WTC11 (cell line): ENCODE data around the gene SPOUT1.
"Not testable (repeated sequence)": the region's sequence is repeated elsewhere in the genome, so short reads cannot be mapped to it uniquely, and the experiment has no call there.

Source experiments
- ARID4B ChIP-seq: sonication (generic); formaldehyde crosslinking; IDR thresholded peaks from 2 replicates; pipeline ENCODE4 v1.8.0; 2023; ENCODE audit warnings: missing genetic modification reagents, mild to moderate bottlenecking, borderline replicate concordance
- CTCF ChIP-seq: fragments of 200-600 bp; IDR thresholded peaks from 2 replicates; pipeline ENCODE4 v1.8.0; 2022; ENCODE audit warnings: antibody characterized with exemption
- E2F5 ChIP-seq: sonication (generic); formaldehyde crosslinking; IDR thresholded peaks from 2 replicates; pipeline ENCODE4 v1.8.1; 2022; ENCODE audit warnings: mild to moderate bottlenecking, moderate library complexity, missing genetic modification reagents
- ELF4 ChIP-seq: sonication (generic); formaldehyde crosslinking; IDR thresholded peaks from 2 replicates; pipeline ENCODE4 v1.8.1; 2022; ENCODE audit warnings: low read depth, mild to moderate bottlenecking, moderate library complexity, missing genetic modification reagents
- ESRRA ChIP-seq: sonication (generic); formaldehyde crosslinking; IDR thresholded peaks from 2 replicates; pipeline ENCODE4 v1.8.1; 2022; ENCODE audit warnings: mild to moderate bottlenecking, missing genetic modification reagents, borderline replicate concordance
- FOXP1 ChIP-seq: sonication (generic); formaldehyde crosslinking; IDR thresholded peaks from 2 replicates; pipeline ENCODE4 v1.8.0; 2022; ENCODE audit warnings: missing genetic modification reagents, mild to moderate bottlenecking, moderate library complexity, borderline replicate concordance
- IRF1 ChIP-seq: sonication (generic); formaldehyde crosslinking; IDR thresholded peaks from 2 replicates; pipeline ENCODE4 v1.8.0; 2023; ENCODE audit warnings: missing genetic modification reagents
- MAX ChIP-seq: sonication (generic); formaldehyde crosslinking; IDR thresholded peaks from 2 replicates; pipeline ENCODE4 v1.8.0; 2022; ENCODE audit warnings: mild to moderate bottlenecking, missing genetic modification reagents
- TCF7 ChIP-seq: sonication (generic); formaldehyde crosslinking; IDR thresholded peaks from 2 replicates; pipeline ENCODE4 v1.8.0; 2022; ENCODE audit warnings: mild to moderate bottlenecking, low read depth, missing genetic modification reagents, moderate library complexity
- USF2 ChIP-seq: sonication (generic); formaldehyde crosslinking; IDR thresholded peaks from 2 replicates; pipeline ENCODE4 v1.8.1; 2023; ENCODE audit warnings: mild to moderate bottlenecking, missing genetic modification reagents, moderate library complexity
- ZNF281 ChIP-seq: sonication (generic); formaldehyde crosslinking; IDR thresholded peaks from 2 replicates; pipeline ENCODE4 v1.8.0; 2023; ENCODE audit warnings: mild to moderate bottlenecking, missing genetic modification reagents
- ZNF512 ChIP-seq: sonication (generic); formaldehyde crosslinking; IDR thresholded peaks from 2 replicates; pipeline ENCODE4 v1.8.1; 2022; ENCODE audit warnings: missing genetic modification reagents, borderline replicate concordance

GRCh38 chr9:128843171-128843570, 13.6 kb upstream of the SPOUT1 start:
- not testable (repeated sequence) for TF ChIP-seq MAX (CRISPR knock-in tag); ZNF281 (CRISPR knock-in tag); CTCF; ESRRA (CRISPR knock-in tag); FOXP1 (CRISPR knock-in tag); ARID4B (CRISPR knock-in tag); ZNF512 (CRISPR knock-in tag); TCF7; IRF1 (CRISPR knock-in tag); ELF4; USF2; E2F5 (CRISPR knock-in tag)
